Tibial artery (tissue), 4 donors: Measurements from ENCODE around the gene SCMH1.

Experiments
- DNase-seq, 2 donors: peaks; one replicate each; pipeline ENCODE4 v3.0.0-alpha.2; 2019
- H3K27ac ChIP-seq, 2 donors: fragments of 200-600 bp; sonication (generic) in 1 of 2; 1 replicate in 1 of 2; 2 replicates in 1 of 2; pipeline ENCODE4 v1.5.1; 2018 to 2019; ENCODE audit warnings: mild to moderate bottlenecking in 1 of 2
- H3K27me3 ChIP-seq, 2 donors: fragments of 200-600 bp; sonication (generic) in 1 of 2; one replicate each; pipeline versions ENCODE4 v1.5.1 to v1.6.0; 2016 to 2019
- H3K36me3 ChIP-seq, 3 donors: fragments of 200-600 bp; sonication (generic) in 2 of 3; one replicate each; pipeline ENCODE4 v1.5.1; 2016 to 2019; ENCODE audit warnings: mild to moderate bottlenecking in 2 of 3
- H3K4me1 ChIP-seq, 4 donors: fragments of 200-600 bp; sonication (generic) in 2 of 4; 1 replicate in 3 of 4; 2 replicates in 1 of 4; pipeline ENCODE4 v1.5.1; 2016 to 2019
- H3K4me3 ChIP-seq, 2 donors: fragments of 200-600 bp; sonication (generic) in 1 of 2; 1 replicate in 1 of 2; 2 replicates in 1 of 2; pipeline ENCODE4 v1.5.1; 2018 to 2019; ENCODE audit warnings: mild to moderate bottlenecking in 2 of 2
- H3K9me3 ChIP-seq, 3 donors: fragments of 200-600 bp; sonication (generic) in 1 of 3; one replicate each; pipeline ENCODE4 v1.5.1; 2016 to 2019
- CTCF ChIP-seq, 2 experiments: fragments of 200-600 bp in 1 of 2; fragments of 450-650 bp in 1 of 2; IDR thresholded peaks; one replicate each; pipeline ENCODE4 v1.5.1; 2017 to 2019; ENCODE audit warnings: antibody characterized with exemption in 2 of 2, mild to moderate bottlenecking in 1 of 2, moderate library complexity in 1 of 2
- intact Hi-C: fragments of 100-400 bp; cut with DNase I; formaldehyde crosslinking; loops from one replicate; pipeline ENCODE4 v1.15.0; 2023; ENCODE audit warnings: low total_unique reads

The SCMH1 gene

GRCh38 chr1:41015897-41016470 is 226.1 kb downstream of the SCMH1 start:
- Histone ChIP-seq H3K27me3 (no peaks in the 10 kb centered on the region), H3K4me1 (peaks cover 0 to 19% (median 0%) of the 10 kb centered on the region in 4 donors), H3K9me3 (no peaks in the 10 kb centered on the region), H3K36me3 (peaks cover 29 to 79% (median 48%) of the 10 kb centered on the region in 3 donors), H3K27ac (no peak overlapping the region), H3K4me3 (no peak overlapping the region)
- no peak for TF ChIP-seq CTCF (IDR thresholded peaks at IDR 0.05)
- peak in 1 of 2 donors; percentile 54 for DNase-seq
- intact Hi-C loops: no loop called here

GRCh38 chr1:41015281-41015896 is 226.7 kb downstream of the SCMH1 start:
- DNase-seq: peak in 1 of 2 donors; percentile 15
- H3K36me3 ChIP-seq: peaks cover 34 to 85% (median 54%) of the 10 kb centered on the region in 3 donors
- intact Hi-C loops: no loop called here
- H3K4me1 ChIP-seq: peaks cover 0 to 19% (median 0%) of the 10 kb centered on the region in 4 donors
- no peaks in the 10 kb centered on the region for H3K27me3 ChIP-seq
- no peaks in the 10 kb centered on the region for H3K9me3 ChIP-seq
- no peak for TF ChIP-seq CTCF (IDR thresholded peaks at IDR 0.05)
- no peak overlapping the region for H3K27ac ChIP-seq
- H3K4me3 ChIP-seq: no peak overlapping the region

GRCh38 chr1:41014871-41015270 is 227.2 kb downstream of the SCMH1 start:
- peak in 1 of 2 donors; percentile 51 for DNase-seq
- Histone ChIP-seq H3K36me3 (peaks cover 35 to 90% (median 60%) of the 10 kb centered on the region in 3 donors), H3K4me3 (no peak overlapping the region), H3K9me3 (no peaks in the 10 kb centered on the region), H3K27ac (no peak overlapping the region), H3K4me1 (peaks cover 0 to 19% (median 0%) of the 10 kb centered on the region in 4 donors), H3K27me3 (no peaks in the 10 kb centered on the region)
- intact Hi-C loops: no loop called here
- TF ChIP-seq CTCF (IDR thresholded peaks at IDR 0.05): no peak

- no peak for TF ChIP-seq CTCF (IDR thresholded peaks at IDR 0.05)
- intact Hi-C loops: no loop called here
- DNase-seq: peak in 1 of 2 donors; percentile 49
- no peaks in the 10 kb centered on the region for H3K27me3 ChIP-seq
- peaks cover 0 to 19% (median 0%) of the 10 kb centered on the region in 4 donors for H3K4me1 ChIP-seq
- peaks cover 46 to 97% (median 70%) of the 10 kb centered on the region in 3 donors for H3K36me3 ChIP-seq
- no peaks in the 10 kb centered on the region for H3K9me3 ChIP-seq
- no peak overlapping the region for H3K27ac ChIP-seq
- H3K4me3 ChIP-seq: no peak overlapping the region
Measured at GRCh38 chr1:41013796-41014195, 228.3 kb downstream of the SCMH1 start.

GRCh38 chr1:41013024-41013423 is 229.1 kb downstream of the SCMH1 start:
- Histone ChIP-seq H3K27me3 (no peaks in the 10 kb centered on the region), H3K27ac (no peak overlapping the region), H3K36me3 (peaks cover 54 to 100% (median 74%) of the 10 kb centered on the region in 3 donors), H3K4me1 (peaks cover 0 to 19% (median 0%) of the 10 kb centered on the region in 4 donors), H3K9me3 (no peaks in the 10 kb centered on the region), H3K4me3 (no peak overlapping the region)
- no peak for TF ChIP-seq CTCF (IDR thresholded peaks at IDR 0.05)
- DNase-seq: no peak
- intact Hi-C loops: no loop called here
